Measurements from ENCODE around the gene EXPH5.

EXPH5 gene

DNA sequence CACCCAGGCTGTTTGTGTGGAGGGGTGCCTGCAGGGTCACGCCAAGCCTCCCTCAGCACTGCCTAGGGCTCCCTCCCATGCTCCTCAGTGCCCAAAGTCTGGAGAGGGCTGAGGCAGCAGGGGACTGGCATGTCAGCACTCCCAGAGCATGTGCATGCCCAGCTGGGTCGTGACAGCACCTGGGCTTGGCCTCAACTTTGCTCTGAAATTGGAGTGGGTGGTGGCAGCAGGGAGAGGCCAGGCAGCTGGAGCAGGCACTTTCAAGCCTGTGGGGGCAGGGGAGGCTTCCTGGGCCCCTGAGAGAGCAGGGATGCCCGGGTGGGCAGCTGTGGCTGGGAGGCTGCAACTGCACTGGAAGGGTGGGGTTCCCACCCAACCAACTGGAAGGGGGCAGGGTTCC, 35.7 kb upstream of the EXPH5 start:
- no peak overlapping the region for H3K4me3 ChIP-seq (replicated peaks; ENCODE audit: low read depth, low read length)
- no peak for DNase-seq (ENCODE audit: low read depth)
- no peak for TF ChIP-seq CTCF (IDR thresholded peaks at IDR 0.05; ENCODE audit: low read length, missing control alignments)

GRCh38 chr11:108628812-108629211, 35.2 kb upstream of the EXPH5 start:
- H3K4me3 ChIP-seq (replicated peaks; ENCODE audit: low read depth, low read length): no peak overlapping the region
- no peak for TF ChIP-seq CTCF (IDR thresholded peaks at IDR 0.05; ENCODE audit: low read length, missing control alignments)
- DNase-seq (ENCODE audit: low read depth): no peak

- DNase-seq (ENCODE audit: low read depth): no peak
- TF ChIP-seq CTCF (IDR thresholded peaks at IDR 0.05; ENCODE audit: low read length, missing control alignments): no peak
- H3K4me3 ChIP-seq (replicated peaks; ENCODE audit: low read depth, low read length): no peak overlapping the region
Measured at GRCh38 chr11:108628326-108628725, 34.8 kb upstream of the EXPH5 start.

- DNase-seq (ENCODE audit: low read depth): no peak
- no peak for TF ChIP-seq CTCF (IDR thresholded peaks at IDR 0.05; ENCODE audit: low read length, missing control alignments)
Measured at GRCh38 chr11:108624196-108624925, 30.8 kb upstream of the EXPH5 start.

DNA sequence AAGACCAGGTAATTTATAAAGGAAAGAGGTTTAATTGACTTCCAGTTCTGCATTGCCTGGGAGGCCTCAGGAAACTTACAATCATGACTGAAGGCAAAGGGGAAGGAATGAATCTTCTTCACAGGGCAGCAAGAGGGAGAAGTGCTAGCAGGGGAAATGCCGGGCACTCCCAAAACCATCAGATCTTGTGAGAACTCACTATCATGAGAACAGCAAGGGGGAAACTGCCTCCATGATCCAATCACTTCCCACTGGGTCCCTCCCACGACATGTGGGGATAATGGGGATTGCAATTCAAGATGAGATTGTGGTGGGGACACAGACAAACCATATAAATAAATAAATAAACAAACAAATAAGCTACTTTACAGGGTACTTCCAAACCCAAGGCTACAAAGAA, 28.8 kb upstream of the EXPH5 start:
- no peak for DNase-seq (ENCODE audit: low read depth)
- TF ChIP-seq CTCF (IDR thresholded peaks at IDR 0.05; ENCODE audit: low read length, missing control alignments): no peak
- no peak overlapping the region for H3K4me3 ChIP-seq (replicated peaks; ENCODE audit: low read depth, low read length)

More at GRCh38 chr11:108624196-108624925, 30.8 kb upstream of the EXPH5 start:
- no peak overlapping the region for H3K4me3 ChIP-seq (replicated peaks; ENCODE audit: low read depth, low read length)

- no peak for DNase-seq (ENCODE audit: low read depth)
- TF ChIP-seq CTCF (IDR thresholded peaks at IDR 0.05; ENCODE audit: low read length, missing control alignments): no peak
- no peak overlapping the region for H3K4me3 ChIP-seq (replicated peaks; ENCODE audit: low read depth, low read length)
Measured at GRCh38 chr11:108620958-108621772, 27.6 kb upstream of the EXPH5 start.

Data from fibroblast of pulmonary artery (primary cell).